OCI-LY1 (cell line): ENCODE measurements around the gene BACH2.

ENCODE experiments used
- EZH2 ChIP-seq: fragments of 200-600 bp; sonication (generic), shearing (Covaris generic); IDR thresholded peaks from 2 replicates; pipeline ENCODE4 v1.8.0; 2017; ENCODE audit warnings: borderline replicate concordance, mixed run types, mild to moderate bottlenecking, antibody characterized with exemption, low read length, moderate library complexity, mixed read lengths
- TF ChIP-seq, protein P1 (sequence below): fragments of 200-600 bp; sonication (generic), shearing (Covaris generic); IDR thresholded peaks from 2 replicates; pipeline ENCODE4 v1.5.1; 2017; ENCODE audit warnings: mild to moderate bottlenecking, antibody characterized with exemption, low read length, moderate library complexity, mixed read lengths

DNA sequence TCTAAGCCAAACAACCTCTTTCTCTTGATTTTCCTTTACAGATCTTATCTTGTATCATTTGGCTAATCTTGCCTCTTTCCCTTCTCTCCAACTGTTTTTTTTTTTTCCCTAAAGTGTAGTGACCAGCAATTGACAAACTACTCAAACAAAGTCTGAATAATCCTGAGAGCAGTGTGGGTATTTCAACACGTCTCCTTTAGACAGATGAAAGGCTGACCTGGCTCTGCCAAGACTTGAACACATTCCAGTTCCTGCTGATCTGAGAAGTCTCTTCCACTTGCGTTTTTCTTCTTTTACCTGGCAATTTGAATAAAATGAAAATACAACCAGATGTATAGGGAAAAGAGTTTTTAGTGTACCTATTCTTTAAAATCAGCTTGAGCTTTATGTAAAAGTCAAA lies 234.0 kb downstream of the BACH2 start:
- TF ChIP-seq, protein P1, sequence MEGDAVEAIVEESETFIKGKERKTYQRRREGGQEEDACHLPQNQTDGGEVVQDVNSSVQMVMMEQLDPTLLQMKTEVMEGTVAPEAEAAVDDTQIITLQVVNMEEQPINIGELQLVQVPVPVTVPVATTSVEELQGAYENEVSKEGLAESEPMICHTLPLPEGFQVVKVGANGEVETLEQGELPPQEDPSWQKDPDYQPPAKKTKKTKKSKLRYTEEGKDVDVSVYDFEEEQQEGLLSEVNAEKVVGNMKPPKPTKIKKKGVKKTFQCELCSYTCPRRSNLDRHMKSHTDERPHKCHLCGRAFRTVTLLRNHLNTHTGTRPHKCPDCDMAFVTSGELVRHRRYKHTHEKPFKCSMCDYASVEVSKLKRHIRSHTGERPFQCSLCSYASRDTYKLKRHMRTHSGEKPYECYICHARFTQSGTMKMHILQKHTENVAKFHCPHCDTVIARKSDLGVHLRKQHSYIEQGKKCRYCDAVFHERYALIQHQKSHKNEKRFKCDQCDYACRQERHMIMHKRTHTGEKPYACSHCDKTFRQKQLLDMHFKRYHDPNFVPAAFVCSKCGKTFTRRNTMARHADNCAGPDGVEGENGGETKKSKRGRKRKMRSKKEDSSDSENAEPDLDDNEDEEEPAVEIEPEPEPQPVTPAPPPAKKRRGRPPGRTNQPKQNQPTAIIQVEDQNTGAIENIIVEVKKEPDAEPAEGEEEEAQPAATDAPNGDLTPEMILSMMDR: no peak
- no peak for TF ChIP-seq EZH2
